HG03432 (cell line): ENCODE data around the gene NUP62.
"Not testable (repeated sequence)": the region's sequence is repeated elsewhere in the genome, so short reads cannot be mapped to it uniquely, and the experiment has no call there.

Experiments
- ATAC-seq: cut with Tn5 transposase; IDR thresholded peaks from one replicate; pipeline ENCODE4 v1.9.1; 2021; ENCODE audit warnings: mild to moderate bottlenecking, moderate library complexity; ENCODE audit not compliant: unreplicated experiment

NUP62 gene

DNA sequence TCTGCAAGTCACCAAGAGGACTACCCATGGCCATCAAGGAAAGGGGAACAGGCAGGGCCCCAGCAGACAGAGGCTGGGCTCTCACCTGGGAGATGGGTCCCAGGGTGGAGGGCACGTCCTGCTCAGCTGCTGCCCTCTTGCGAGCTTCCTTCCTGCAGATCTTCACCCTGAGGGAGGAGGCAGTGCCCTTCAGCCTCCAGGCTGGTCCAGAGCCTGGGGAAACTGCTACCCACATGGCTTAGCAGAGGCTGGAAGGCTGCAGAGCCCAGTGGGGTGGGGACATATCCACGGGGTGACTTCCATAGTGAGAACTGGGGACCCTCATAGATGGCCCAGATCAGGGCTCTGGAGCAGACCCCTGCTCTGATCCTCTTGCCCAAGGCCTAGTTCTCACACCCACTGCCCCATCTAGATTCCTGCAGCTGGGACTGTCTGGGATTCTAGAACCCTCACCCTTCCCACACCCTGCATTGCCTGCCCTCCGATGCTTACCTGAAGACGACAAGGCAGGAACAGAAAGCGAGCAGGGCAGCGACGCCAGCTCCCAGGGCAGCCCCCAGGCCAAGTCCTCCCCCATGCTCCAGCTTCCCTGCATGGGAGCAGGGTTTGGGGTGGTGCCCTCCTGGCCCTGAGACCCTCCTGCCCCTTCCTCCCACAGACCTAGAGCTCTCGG lies 22.6 kb upstream of the NUP62 start:
- no peak for ATAC-seq

DNA sequence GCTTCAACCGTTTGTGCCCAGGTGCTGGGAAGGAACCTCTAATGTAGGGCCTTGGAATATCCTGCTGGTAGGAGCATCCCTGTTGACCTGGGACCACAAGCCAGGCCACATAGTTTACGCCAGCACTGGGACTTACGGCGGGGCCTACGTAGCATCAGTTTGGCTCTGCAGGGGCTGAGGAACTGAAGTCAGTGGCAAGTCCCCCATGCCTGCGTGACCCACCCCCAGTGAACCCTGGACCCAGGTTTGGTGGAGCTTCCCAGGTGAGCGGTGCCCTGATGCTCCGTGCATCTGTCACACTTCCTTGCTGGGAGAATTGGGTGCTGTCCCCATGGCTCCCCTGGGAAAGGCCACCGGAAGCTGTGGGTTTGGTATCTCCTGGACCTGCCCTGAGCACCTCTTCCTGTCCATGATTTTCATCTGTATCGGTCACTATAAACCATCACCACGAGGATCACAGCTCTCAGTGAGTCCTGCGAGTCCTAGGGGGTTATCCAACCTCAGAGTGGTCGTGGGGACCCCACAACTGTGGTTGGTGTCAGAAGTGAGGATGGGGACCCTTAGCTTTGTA lies 21.7 kb upstream of the NUP62 start:
- no peak for ATAC-seq

DNA sequence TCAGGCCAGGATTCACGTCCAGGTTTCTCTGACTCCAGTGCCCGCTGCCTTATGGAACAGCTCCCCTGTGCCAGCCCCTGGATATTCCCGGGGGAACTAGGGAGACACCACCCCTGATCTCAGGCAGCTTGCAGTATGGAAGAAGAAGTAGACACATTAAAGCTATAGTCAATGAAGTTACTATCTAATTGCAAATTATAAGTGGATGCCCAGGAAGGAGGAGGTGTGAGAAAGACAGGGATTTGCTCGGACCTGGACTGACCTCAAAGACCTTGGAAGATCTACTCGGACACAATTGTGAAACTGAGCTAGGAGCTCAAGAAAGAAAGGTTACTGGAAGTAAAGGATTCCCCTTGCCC lies 21.3 kb upstream of the NUP62 start:
- no peak for ATAC-seq

DNA sequence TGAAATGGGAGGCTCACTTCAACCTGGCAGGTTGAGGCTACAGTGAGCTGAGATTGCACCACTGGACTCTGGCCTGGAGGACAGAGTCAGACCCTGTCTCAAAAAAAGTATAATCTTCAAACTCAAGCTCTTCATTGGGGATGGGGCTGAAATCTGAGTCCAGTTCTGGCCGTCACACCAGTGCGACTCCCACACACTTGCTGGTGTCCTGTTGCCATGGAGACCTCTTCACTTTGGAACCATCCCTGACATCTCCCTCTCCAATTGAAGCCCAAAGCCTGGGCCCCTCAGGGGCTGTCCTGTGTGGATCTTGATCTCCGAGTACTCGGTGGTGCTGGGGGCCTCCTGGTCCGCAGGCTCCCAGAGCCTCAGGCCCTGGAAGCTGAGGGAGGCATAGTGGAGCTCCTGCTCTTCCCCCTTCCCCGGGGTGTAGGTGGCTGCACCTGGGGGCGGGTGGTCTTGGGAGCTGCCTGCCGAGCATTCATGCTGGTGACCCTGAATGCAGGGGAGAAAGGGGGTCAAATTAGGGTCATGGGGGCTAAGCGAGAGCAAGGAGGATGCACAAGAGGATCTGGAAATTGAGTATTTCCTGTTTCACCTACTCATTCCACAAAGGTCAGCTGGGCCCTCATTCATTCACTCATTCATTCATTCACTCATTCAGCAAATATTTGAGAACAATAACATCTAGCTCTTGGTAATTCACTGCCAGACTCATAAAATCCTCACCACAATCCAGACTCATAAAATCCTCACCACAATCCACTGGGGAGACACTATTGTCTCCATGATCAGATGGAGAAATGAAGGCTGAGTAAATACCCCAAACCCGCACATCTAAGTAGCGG lies 20.7 kb upstream of the NUP62 start:
- no peak for ATAC-seq

DNA sequence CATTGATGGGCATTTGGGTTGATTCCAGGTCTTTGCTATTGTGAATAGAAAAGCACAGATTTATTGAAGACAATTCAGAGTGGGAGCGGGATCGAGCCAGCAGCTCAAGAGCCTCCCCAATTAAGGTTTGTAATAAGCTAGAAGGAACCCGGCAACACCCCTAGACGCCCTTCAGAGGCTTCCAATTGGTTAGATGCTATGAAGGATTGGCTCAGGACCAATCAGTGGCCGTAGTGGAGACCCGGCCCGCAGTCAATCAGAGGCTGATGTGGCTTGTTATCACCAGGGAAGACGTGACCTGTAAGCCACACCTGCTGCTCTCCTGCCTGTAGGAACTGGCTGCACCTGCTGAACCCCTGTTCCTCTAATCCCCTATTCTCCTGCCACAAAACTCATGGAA lies 17.1 kb upstream of the NUP62 start:
- ATAC-seq = no peak

DNA sequence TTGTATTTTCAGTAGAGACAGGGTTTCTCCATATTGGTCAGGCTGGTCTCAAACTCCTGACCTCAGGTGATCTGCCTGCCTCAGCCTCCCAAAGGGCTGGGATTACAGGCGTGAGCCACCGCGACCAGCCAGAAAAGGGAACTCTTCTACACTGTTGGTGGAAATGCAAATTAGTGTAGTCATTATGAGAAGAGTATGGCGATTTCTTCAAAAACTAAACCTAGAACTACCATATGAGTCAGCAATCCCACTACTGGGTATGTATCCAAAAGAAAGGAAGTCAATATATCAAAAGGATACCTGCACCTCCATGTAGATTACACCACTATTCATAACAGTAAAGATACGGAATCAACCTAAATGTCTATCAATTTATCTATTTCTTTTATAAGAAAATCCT lies 15.3 kb upstream of the NUP62 start:
- not testable (repeated sequence) for ATAC-seq

DNA sequence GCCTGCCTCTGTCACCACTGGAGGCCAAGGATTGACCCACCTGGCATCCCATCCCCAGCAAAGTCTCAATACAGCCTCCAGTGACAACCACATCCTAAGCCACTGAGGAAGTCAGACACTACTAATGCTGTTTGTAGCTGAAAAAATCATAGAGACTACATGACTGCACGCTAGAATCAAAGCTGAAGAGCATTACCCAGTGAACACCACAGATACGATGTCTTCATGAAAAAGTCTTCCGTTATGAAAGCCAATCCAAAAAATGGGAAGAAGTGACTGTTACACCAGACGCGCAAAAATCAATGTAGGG lies 11.1 kb upstream of the NUP62 start:
- no peak for ATAC-seq

DNA sequence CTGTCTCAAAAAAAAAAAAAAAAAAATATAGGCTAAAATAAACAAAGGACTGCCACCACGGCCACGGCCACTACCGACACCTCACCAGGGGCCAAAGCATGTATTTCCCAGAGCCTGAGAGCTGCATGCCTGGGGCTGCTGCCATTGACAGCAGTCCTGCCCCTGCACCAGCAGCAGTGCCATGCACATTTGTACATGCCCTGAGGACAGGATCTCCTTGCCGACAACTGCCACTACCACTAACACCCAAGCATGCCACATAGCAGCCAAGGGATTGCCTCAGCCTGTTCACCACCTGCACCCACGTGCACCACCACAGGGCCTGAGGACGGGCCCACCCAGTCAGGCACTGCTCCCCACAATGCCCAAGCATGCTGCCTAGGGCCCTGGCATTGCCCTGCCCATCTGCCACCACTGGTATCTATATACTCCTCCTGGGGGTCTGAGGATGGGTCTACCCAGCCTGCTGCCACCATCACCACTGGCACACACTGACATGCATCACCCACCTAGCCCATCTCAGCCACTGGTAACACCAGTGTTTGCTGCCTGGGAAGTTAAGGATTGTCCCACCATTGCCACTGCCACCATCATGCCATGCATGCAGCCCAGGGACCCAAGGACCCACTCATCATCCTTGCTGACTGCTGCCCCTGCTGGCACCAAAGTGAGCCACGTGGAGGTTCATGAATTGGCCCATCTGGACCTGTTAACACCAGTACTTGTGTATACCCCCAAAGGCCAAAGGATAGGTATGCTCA lies 10.6 kb upstream of the NUP62 start:
- ATAC-seq = no peak

DNA sequence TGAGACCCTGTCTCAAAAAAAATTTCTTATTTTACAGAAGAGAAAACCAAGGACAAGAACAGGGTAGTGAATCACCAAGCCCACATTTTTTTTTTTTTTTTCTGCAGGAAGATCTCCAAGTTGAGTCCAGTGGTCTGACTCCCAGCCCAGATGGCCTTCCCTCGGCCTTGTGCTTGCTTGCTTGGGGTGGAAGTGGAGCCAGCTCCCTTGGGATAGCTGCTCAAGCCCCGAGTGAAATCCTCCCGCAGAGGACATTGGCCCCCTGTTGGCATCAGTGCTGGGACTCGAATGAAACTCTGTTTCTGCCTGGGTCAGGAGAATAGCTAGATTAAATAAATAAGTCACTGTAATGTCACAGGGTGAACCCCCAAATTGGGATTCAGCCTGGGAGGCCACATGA lies 9.4 kb upstream of the NUP62 start:
- ATAC-seq = no peak

DNA sequence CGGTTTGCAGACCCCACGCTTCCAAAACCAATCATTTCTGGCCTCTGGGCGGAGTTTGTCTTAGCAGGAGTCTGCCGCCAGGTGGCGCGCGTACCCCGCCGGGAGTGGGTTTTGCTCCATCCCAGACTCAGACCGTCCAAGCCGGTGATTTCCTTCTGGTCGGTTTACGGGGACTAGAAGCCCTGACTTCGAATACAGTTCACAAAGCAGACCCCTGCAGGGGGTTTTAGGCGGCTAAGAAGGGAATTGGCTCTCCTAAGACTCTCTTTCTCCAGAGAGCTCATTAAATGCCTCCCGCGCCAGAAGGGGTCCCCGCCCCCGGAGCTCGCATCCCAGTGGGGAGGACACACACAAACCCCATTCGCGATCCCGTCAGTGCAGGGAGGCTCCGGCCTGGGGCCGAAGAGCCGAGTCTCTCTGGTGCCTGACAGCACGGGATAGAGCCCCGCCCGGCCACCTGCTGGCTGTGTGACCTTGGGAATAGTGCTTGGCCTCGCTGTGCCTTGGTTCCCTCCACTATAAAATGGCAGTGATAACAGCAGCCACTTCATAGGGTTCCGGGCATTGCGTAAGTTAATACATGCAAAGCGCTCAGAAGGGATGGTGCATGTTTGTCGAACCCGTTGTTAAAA lies 8.6 kb upstream of the NUP62 start:
- no peak for ATAC-seq

DNA sequence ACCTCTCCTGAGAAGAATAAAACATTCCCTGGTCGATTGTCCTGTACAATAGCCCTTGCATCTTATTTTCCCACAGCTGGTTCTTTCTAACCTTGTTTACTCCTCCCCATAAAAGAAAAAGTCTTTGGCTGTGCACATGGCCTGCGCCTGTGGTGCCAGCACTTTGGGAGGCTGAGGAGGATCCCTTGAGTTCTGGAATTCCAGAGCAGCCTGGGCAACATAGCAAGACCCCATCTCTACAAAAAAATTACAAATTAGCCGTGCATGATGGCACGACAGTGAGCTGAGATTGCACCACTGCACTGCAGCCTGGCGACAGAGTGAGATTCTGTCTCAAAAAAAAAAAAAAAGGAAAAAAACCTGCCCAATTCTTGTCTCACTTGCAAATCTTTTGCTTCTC lies 7.2 kb upstream of the NUP62 start:
- no peak for ATAC-seq

DNA sequence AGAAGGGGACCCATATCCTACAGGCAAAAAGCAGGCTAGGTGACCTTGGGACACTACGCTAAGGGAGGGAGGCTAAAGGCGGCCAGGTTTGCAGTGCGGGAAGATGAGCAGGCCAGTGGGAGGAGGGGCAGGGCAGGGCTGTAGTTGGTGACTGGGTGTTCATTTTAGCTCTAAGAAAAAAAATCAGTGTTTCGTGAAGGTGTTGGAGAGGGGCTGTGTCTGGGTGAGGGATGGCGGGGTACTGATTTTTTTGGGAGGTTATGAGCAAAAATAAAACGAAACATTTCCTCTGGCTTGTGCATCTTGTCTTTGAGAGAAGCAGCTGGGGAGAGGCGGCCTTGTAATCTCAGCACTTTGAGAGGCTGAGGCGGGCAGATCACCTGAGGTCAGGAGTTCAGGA lies 4.3 kb upstream of the NUP62 start:
- no peak for ATAC-seq

DNA sequence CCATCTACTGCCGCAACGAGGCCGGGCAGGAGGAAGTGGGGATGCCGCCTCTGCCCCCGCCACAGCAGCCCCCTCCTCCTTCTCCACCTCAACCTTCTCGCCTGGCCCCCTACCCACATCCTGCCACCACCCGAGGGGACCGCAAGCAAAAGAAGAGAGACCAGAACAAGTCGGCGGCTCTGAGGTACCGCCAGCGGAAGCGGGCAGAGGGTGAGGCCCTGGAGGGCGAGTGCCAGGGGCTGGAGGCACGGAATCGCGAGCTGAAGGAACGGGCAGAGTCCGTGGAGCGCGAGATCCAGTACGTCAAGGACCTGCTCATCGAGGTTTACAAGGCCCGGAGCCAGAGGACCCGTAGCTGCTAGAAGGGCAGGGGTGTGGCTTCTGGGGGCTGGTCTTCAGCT lies 3.4 kb upstream of the NUP62 start:
- no peak for ATAC-seq

DNA sequence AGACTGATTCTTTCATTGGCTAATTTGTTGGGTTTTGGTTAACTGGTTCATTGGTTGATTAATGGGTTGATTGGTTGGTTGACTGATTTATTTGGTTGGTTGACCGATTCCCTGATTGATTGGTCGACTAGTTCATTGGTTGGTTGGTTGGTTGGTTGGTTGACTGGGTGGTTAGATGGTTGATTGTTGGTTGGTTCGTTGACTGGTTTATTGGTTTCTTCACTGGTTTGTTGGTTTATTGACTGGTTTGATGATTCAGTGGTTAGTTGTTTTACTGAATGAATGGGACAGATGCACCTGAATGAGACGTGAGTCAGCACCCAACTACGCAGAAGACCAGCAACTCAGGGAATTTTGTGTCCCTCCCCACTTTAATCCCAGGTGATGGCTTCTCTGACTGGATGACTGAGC lies 2.7 kb upstream of the NUP62 start:
- ATAC-seq = no peak

DNA sequence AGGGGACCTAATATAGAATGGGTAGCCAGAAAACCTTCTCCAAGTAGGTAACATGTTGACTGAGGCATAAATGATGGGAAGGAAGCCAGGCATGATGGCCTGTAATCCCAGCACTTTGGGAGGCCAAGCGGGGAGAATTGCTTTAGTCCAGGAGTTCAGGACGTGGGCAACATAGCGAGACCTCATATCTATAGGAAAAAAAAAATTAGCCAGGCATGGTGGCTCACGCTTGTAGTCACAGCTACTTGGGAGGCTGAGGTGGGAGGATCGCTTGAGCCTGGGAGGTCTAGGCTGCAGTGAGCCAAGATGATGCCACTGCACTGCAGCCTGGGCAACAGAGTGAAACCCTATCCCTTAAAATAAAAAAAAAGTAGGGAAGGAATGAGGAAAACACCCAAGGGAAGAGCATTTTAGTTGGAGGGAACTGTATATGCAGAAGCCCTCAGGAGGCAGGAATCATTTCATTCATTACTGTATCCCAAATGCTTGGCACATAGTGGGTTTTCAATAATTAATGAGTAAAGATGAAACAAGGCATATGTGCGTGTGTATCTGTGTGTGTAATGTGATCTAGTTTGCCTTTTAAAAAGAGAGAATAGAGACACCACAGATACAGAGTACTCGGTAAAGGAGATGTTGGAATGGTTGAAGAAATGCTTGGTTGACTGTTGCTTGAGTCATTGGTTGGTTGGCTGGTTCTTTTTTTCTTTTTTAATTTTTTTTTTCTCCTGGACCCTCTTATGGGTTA lies 2.2 kb upstream of the NUP62 start:
- no peak for ATAC-seq

DNA sequence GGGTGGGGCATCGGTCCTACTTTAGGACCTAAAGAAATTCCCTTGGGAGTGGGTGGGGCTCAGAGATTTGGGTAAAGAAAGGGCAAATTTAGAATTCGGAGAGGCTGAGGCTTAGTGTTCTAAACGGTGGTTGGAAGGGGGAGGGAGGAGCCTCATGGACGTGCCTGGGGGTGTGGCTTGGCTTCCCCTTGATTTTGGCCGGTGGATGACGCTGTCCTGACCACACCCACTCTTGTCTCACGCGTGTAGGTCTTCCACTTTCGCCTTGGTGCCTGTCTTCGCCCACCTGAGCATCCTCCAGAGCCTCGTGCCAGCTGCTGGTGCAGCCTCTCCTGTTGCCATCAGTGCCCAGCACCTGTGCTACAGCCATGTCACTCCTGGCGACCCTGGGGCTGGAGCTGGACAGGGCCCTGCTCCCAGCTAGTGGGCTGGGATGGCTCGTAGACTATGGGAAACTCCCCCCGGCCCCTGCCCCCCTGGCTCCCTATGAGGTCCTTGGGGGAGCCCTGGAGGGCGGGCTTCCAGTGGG lies 1.2 kb upstream of the NUP62 start:
- no peak for ATAC-seq

DNA sequence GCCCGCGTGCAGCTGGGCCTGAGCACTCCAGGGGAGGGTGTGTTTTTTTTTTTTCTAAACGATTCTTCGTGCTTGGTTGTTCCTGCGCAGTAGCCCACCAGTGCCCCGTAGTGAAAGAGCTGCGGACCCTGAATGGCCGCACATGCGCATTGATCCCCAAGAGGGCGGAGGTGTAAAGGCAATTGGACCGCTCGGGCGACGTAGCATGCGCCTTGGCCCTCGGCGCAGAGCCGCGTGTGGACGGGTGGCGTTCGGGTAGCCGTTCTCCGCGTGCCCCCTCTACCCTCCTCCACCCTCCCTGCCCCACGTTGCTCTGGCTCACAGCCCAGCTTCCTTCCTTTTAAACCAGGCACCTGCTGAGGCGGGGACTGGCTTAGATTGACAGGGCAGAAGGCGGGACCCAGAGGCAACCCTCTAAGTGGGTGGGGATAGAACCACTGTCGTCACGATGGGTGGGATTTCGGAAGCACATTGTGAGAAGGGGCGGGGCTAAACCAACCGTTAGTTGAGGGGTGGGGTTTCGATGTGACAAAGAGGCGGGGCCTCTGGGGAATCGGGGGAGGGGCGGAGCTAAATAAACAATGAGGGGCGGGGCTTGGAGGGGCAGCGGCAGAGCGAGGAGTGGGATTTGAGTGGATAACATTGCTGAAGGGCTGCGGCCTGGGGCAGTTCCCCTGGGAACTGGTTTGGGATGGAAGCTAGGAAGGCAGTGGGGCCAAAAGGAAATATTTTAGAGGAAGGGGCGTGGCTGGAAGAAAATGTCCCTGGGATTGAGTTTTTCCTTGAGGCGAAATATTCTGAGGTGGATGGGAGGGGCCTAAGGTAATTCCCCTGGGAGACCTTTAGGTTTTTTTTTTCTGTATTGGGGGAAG lies 543 bp upstream of the NUP62 start:
- peak; percentile 65 for ATAC-seq

DNA sequence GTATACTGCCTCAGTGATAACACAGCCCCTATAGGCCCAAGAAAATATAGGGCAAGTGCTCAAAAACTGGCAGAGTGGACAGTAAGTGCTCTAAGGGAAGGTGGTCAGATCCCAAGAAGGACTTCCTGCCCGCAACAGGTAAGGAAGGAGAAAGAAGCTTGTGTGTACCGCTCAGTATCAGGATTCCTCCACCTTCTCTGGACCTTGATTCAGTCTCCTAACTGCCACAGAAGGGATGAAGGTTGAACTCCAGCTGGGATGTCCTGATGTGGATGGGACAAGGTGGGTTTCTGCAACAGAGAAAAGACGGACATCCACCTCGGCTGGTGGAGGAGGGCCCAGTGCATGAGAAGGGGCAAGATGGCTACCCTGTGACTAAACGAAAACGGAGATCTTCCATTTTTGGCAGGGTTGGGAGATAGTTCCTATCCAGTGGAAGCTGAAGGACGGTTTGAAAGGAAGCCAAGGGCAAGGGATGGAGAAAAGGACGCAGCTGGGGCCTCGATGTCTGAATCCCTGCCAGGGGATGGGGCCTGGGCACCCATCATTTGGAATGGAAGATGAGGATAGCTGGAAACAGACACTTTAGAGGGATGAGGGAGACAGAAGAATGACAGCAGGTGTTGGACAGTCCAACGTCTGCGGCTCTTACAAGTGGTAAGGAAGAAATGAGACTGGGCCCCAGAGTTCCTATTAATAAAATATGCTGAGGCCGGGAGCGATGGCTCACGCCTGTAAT lies 1.6 kb downstream of the NUP62 start:
- ATAC-seq = no peak

DNA sequence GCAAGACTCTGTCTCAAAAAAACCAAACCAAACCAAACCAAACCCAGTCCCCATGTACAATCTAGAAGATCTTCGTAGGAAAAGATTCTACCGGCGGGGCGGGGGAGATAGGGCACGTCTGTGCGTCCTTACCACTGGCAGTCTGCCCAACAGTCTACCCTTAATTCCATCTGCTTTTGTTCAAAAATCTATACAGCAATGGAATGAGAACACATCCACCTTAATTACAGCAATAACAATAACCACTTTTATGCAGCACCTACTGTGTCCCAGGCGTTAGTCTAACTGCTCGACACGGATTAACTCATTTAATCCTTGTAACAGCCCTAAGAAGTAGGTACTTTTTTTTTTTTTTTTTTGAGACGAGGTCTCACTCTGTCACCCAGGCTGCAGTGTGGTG lies 2.8 kb downstream of the NUP62 start:
- no peak for ATAC-seq
